Fibroblast of lung (primary cell): ENCODE data around the gene TMEM14C. TPM values are rescaled to one million over a fixed set of nuclear protein-coding genes. Genes with fewer than 3 reads are reported as not detected.

Source experiments
- DNase-seq, 2 donors: peaks; one replicate each; pipeline versions ENCODE4 v3.0.0 to v3.0.0-alpha.2; 2010; ENCODE audit warnings: low read depth in 2 of 2
- H2AFZ ChIP-seq: 2 replicates; pipeline ENCODE4 v1.5.1; 2012; ENCODE audit warnings: low read length, control low read depth, inconsistent platforms
- H3K27ac ChIP-seq: 2 replicates; pipeline ENCODE4 v1.5.1; 2011; ENCODE audit warnings: low read length, control low read depth; ENCODE audit not compliant: insufficient read depth
- H3K27me3 ChIP-seq: 2 replicates; pipeline ENCODE4 v1.5.1; 2011; ENCODE audit warnings: mild to moderate bottlenecking, low read length; ENCODE audit not compliant: control insufficient read depth, insufficient read depth
- H3K36me3 ChIP-seq: 2 replicates; pipeline ENCODE4 v1.5.1; 2011; ENCODE audit warnings: low read length; ENCODE audit not compliant: control insufficient read depth, insufficient read depth
- H3K4me1 ChIP-seq: 2 replicates; pipeline ENCODE4 v1.5.1; 2011; ENCODE audit warnings: low read length; ENCODE audit not compliant: control insufficient read depth, insufficient read depth; ENCODE audit errors: extremely low read depth
- H3K4me2 ChIP-seq: 2 replicates; pipeline ENCODE4 v1.5.1; 2011; ENCODE audit warnings: low read length, control low read depth; ENCODE audit not compliant: insufficient read depth; ENCODE audit errors: extremely low read depth
- H3K4me3 ChIP-seq, 4 experiments: fragments of 200-600 bp in 1 of 4; sonication (generic) in 1 of 4; replicated peaks in 1 of 4; 2 replicates each; pipeline ENCODE4 v1.5.1; 2011 to 2016; ENCODE audit warnings: low read length in 4 of 4, low read depth in 3 of 4, mild to moderate bottlenecking in 3 of 4, control low read depth in 2 of 4, inconsistent platforms in 1 of 4, mixed read lengths in 1 of 4; ENCODE audit not compliant: insufficient read depth in 1 of 4; ENCODE audit errors: control extremely low read depth in 1 of 4
- H3K79me2 ChIP-seq: 2 replicates; pipeline ENCODE4 v1.5.1; 2012; ENCODE audit warnings: mild to moderate bottlenecking, low read length, inconsistent platforms; ENCODE audit not compliant: control insufficient read depth, insufficient read depth
- H3K9ac ChIP-seq: 2 replicates; pipeline ENCODE4 v1.5.1; 2011; ENCODE audit warnings: mild to moderate bottlenecking, low read length, control low read depth; ENCODE audit not compliant: insufficient read depth
- H3K9me3 ChIP-seq: 2 replicates; pipeline ENCODE4 v1.5.1; 2012; ENCODE audit warnings: low read depth, low read length; ENCODE audit not compliant: control insufficient read depth, insufficient read depth
- H4K20me1 ChIP-seq: 2 replicates; pipeline ENCODE4 v1.5.1; 2011; ENCODE audit warnings: low read length; ENCODE audit not compliant: control insufficient read depth, insufficient read depth; ENCODE audit errors: extremely low read depth
- CTCF ChIP-seq, 2 donors: IDR thresholded peaks in 1 of 2; conservative IDR thresholded peaks in 1 of 2; 1 replicate in 1 of 2; 2 replicates in 1 of 2; pipeline ENCODE4 v1.5.1; 2011 to 2012; ENCODE audit warnings: low read length in 2 of 2, control low read depth in 1 of 2, inconsistent platforms in 1 of 2, low read depth in 1 of 2, mild to moderate bottlenecking in 1 of 2
- EZH2 ChIP-seq: IDR thresholded peaks from 2 replicates; pipeline ENCODE4 v1.5.1; 2012; ENCODE audit warnings: low read length, control low read depth, mild to moderate bottlenecking; ENCODE audit errors: missing control alignments
- polyA plus RNA-seq, 2 donors: library from polyadenylated mRNA; depleted of rRNA in 1 of 2; stranded (reverse) in 1 of 2; unstranded in 1 of 2; fragments of >200 nt; gene quantifications; 2 replicates each; pipeline ENCODE4 v1.2.1, GENCODE V29; 2011 to 2012; ENCODE audit warnings: missing spikeins in 1 of 2
- total RNA-seq: library from RNA; depleted of rRNA; stranded (reverse); fragments of >200 nt; gene quantifications from 2 replicates; pipeline ENCODE4 v1.2.1, GENCODE V29; 2014

Gene TMEM14C
- total and polyA plus RNA-seq, 2 donors (not counting 1 experiment from before 2014, with no cell fraction given), result 123 to 246 TPM

DNA sequence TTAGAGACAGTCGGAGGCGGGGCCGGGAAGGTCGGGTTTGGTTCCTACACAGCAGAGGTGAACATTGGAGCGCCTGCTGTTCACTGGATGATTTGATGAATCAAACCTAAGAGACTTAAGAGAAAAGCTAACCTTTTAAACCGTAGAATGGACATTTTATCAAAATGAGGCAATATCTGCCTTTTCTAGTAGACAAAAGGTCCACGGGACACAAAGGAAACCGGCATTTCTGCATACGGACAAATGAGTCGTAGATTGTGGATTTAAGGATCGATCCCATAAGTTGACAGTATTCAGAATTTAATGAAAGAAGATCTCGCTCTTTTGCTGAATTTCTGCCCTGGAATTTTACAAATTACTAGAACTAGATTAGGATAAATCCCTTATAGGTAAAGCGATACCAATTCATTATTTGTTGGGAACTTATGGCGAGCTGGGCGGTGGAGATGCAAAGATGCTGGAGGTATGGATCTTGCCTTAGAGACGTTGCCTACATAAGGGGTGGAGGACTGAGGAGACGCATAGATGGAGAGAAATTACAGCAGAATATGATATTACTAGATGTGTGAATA lies 27.7 kb upstream of the TMEM14C start:
- peaks cover 5% of the 10 kb centered on the region for H3K4me1 ChIP-seq
- no peaks in the 10 kb centered on the region for H4K20me1 ChIP-seq
- H3K9me3 ChIP-seq, result no peaks in the 10 kb centered on the region
- peak overlapping the region; percentile 92 for H3K9ac ChIP-seq
- DNase-seq, result no peak
- H3K27ac ChIP-seq, result peak overlapping the region; percentile 99
- peak overlapping the region; percentile 98 for H3K4me2 ChIP-seq
- peaks cover 1% of the 10 kb centered on the region for H3K36me3 ChIP-seq
- no peaks in the 10 kb centered on the region for H3K27me3 ChIP-seq
- H3K79me2 ChIP-seq, result peaks cover 44% of the 10 kb centered on the region
- H2AFZ ChIP-seq, result peak overlapping the region; percentile 97
- TF ChIP-seq EZH2, result no peak
- peak overlapping the region; percentile 93 to 100 (median 99) for H3K4me3 ChIP-seq

DNA sequence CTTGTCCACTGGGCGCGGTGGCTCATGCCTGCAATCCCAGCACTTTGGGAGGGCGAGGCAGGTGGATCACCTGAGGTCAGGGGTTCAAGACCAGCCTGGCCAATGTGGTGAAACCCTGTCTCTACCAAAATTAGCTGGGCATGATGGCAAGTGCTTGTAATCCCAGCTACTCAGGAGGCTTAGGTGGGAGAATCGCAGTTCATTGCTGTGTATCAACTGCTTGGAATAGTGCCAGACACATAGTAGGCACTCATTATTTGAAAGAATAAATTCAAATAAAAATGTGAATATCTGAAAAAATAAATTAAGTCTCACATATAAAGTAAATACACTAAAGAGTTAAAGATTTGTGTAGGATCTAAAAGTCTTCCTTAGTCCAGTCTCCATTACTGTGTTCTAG lies 26.2 kb upstream of the TMEM14C start:
- Histone ChIP-seq H3K4me2 (no peak overlapping the region), H3K79me2 (peaks cover 45% of the 10 kb centered on the region), H3K9ac (no peak overlapping the region), H3K36me3 (peaks cover 1% of the 10 kb centered on the region), H3K4me1 (peaks cover 5% of the 10 kb centered on the region), H4K20me1 (no peaks in the 10 kb centered on the region), H3K27me3 (no peaks in the 10 kb centered on the region), H3K4me3 (no peak overlapping the region), H3K27ac (no peak overlapping the region), H2AFZ (no peak overlapping the region), H3K9me3 (no peaks in the 10 kb centered on the region)
- no peak for TF ChIP-seq CTCF (conservative IDR thresholded peaks at IDR 0.05 in 1 of 2, IDR thresholded peaks at IDR 0.05 in 1 of 2; ENCODE audit: low read depth in 1 of 2, low read length in 2 of 2)
- TF ChIP-seq EZH2, result no peak
- DNase-seq, result no peak

GRCh38 chr6:10713962-10714361 lies 8.9 kb upstream of the TMEM14C start:
- TF ChIP-seq EZH2 (no peak), CTCF (conservative IDR thresholded peaks at IDR 0.05 in 1 of 2, IDR thresholded peaks at IDR 0.05 in 1 of 2; ENCODE audit: low read depth in 1 of 2, low read length in 2 of 2) (no peak)

More at GRCh38 chr6:10713962-10714361, 8.9 kb upstream of the TMEM14C start:
- H3K4me3 ChIP-seq, result no peak overlapping the region
- H3K9ac ChIP-seq, result no peak overlapping the region
- no peak overlapping the region for H3K4me2 ChIP-seq
- H4K20me1 ChIP-seq, result no peaks in the 10 kb centered on the region
- no peak for DNase-seq
- no peaks in the 10 kb centered on the region for H3K79me2 ChIP-seq
- no peaks in the 10 kb centered on the region for H3K9me3 ChIP-seq
- peaks cover 2% of the 10 kb centered on the region for H3K36me3 ChIP-seq
- H3K27ac ChIP-seq, result no peak overlapping the region
- H3K27me3 ChIP-seq, result no peaks in the 10 kb centered on the region
- no peaks in the 10 kb centered on the region for H3K4me1 ChIP-seq
- H2AFZ ChIP-seq, result no peak overlapping the region
